PC-9 (cell line): Measurements from ENCODE around the gene KRTAP9-4.

ENCODE experiments used
- EZH2 ChIP-seq: fragments of 200-600 bp; sonication (generic); IDR thresholded peaks from 2 replicates; pipeline ENCODE4 v1.8.0; 2017; ENCODE audit warnings: antibody characterized with exemption, low read depth
- TF ChIP-seq, protein P1 (sequence below): fragments of 200-600 bp; sonication (generic); conservative IDR thresholded peaks from 2 replicates; pipeline ENCODE4 v1.6.1; 2017; ENCODE audit warnings: mixed run types, antibody characterized with exemption, mild to moderate bottlenecking, moderate library complexity

DNA sequence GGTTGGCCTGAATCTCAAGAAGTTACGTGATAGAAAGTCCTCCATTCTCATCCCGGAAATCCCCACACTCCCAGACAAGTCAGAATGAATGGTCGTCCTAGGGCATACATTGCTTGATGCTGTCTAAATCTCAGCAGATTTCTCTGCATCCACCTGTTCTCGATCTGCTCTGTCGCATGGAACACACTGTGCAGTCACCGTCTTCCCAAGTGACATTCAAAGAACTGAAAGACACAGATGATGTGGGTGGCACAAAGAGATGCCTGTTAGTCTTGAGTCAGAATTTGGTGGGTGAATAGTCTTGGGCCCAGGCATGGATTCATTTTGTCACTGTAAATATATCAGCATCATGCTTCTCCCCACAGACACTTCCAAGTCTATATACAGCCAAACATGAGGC is 17.8 kb upstream of the KRTAP9-4 start:
- TF ChIP-seq, protein P1, sequence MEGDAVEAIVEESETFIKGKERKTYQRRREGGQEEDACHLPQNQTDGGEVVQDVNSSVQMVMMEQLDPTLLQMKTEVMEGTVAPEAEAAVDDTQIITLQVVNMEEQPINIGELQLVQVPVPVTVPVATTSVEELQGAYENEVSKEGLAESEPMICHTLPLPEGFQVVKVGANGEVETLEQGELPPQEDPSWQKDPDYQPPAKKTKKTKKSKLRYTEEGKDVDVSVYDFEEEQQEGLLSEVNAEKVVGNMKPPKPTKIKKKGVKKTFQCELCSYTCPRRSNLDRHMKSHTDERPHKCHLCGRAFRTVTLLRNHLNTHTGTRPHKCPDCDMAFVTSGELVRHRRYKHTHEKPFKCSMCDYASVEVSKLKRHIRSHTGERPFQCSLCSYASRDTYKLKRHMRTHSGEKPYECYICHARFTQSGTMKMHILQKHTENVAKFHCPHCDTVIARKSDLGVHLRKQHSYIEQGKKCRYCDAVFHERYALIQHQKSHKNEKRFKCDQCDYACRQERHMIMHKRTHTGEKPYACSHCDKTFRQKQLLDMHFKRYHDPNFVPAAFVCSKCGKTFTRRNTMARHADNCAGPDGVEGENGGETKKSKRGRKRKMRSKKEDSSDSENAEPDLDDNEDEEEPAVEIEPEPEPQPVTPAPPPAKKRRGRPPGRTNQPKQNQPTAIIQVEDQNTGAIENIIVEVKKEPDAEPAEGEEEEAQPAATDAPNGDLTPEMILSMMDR, result no peak
- TF ChIP-seq EZH2, result no peak
